Pancreas (tissue), 10 donors: ENCODE results near the gene SLC30A1. TPM values are rescaled to one million over a fixed set of nuclear protein-coding genes. Genes with fewer than 3 reads are reported as not detected.

Source experiments
- ATAC-seq, 4 donors: fragments of 200-7000 bp; cut with Tn5 transposase; one replicate each; pipeline versions ENCODE4 v1.8.0 to v1.9.1; 2020; ENCODE audit warnings: mild to moderate bottlenecking in 4 of 4, moderate library complexity in 4 of 4
- DNase-seq, 6 donors: peaks; one replicate each; pipeline ENCODE4 v3.0.0-alpha.2; 2020
- FAIRE-seq: peaks from 2 replicates; lab custom pipeline; 2012; peaks lifted over from hg19 to GRCh38; lab: Jason Lieb, UNC
- H3K27ac ChIP-seq, 4 donors: fragments of 200-600 bp; sonication (generic); 1 replicate in 3 of 4; 2 replicates in 1 of 4; pipeline versions ENCODE4 v1.5.0 to v1.8.0; 2020
- H3K27me3 ChIP-seq, 4 donors: fragments of 200-600 bp; one replicate each; pipeline ENCODE4 v1.8.0; 2021
- H3K36me3 ChIP-seq, 3 donors: fragments of 200-600 bp; sonication (generic) in 1 of 3; one replicate each; pipeline versions ENCODE4 v1.5.0 to v1.8.0; 2020 to 2021
- H3K4me1 ChIP-seq, 3 donors: fragments of 200-600 bp; one replicate each; pipeline ENCODE4 v1.8.0; 2021
- H3K4me3 ChIP-seq, 4 donors: fragments of 200-600 bp; sonication (generic) in 2 of 4; one replicate each; pipeline versions ENCODE4 v1.5.0 to v1.8.0; 2020 to 2021
- H3K9me3 ChIP-seq, 4 donors: fragments of 200-600 bp; one replicate each; pipeline ENCODE4 v1.8.0; 2021
- WGBS, 2 donors: extraction: QIAGEN DNeasy Blood & Tissue Kit; methylation state at CpG; one replicate each; pipeline ENCODE4 v1.1.7; 2013; 5-methylcytosine and 5-hydroxymethylcytosine counted together
- intact Hi-C, 3 donors: fragments of 100-400 bp; cut with DNase I; formaldehyde crosslinking; loops; one replicate each; pipeline versions ENCODE4 v1.11.1 to v1.14.2; 2022
- polyA plus RNA-seq, 2 donors: library from polyadenylated mRNA; stranded (reverse); fragments of 200-250 nt; gene quantifications; one replicate each; pipeline ENCODE4 v1.2.3, GENCODE V29; 2013
- total RNA-seq, 6 donors: library from RNA; stranded (reverse); fragmentation: NEBNext Ultra II Directional in 4 of 6; extraction: Animal tissue kit (Norgen Biotek cat#: 25700) in 4 of 6; gene quantifications; one replicate each; pipeline versions ENCODE4 v1.2.1 to v1.2.4, GENCODE V29; 2021 to 2023
- TF ChIP-seq, protein P1 (sequence below), 4 donors: fragments of 200-600 bp; sonication (generic) in 3 of 4; IDR thresholded peaks; one replicate each; pipeline versions ENCODE4 v1.5.0 to v1.8.0; 2021; ENCODE audit warnings: antibody characterized with exemption in 4 of 4
- donor health status: healthy with polysubstance abuse.
- donor health status: DM: no; HTN: no; CAD: no; lungs with moderate emphysema.
- donor health status: DM: no; HTN: no; CAD: no.
- donor health status: control.
- donor health status: control.
- donor health status: Bipolar disorder and iron deficiency.
- donor health status: DM: yes; HTN: yes; CAD: no.
- donor health status: DM: no; HTN: no; CAD: no.
- donor health status: DM: no; HTN: no; CAD: no.
- donor health status: DM: yes; HTN: yes; CAD: no.

SLC30A1 gene
- total and polyA plus RNA-seq, 8 donors: 1.5 to 19.5 (median 8.0) TPM

DNA sequence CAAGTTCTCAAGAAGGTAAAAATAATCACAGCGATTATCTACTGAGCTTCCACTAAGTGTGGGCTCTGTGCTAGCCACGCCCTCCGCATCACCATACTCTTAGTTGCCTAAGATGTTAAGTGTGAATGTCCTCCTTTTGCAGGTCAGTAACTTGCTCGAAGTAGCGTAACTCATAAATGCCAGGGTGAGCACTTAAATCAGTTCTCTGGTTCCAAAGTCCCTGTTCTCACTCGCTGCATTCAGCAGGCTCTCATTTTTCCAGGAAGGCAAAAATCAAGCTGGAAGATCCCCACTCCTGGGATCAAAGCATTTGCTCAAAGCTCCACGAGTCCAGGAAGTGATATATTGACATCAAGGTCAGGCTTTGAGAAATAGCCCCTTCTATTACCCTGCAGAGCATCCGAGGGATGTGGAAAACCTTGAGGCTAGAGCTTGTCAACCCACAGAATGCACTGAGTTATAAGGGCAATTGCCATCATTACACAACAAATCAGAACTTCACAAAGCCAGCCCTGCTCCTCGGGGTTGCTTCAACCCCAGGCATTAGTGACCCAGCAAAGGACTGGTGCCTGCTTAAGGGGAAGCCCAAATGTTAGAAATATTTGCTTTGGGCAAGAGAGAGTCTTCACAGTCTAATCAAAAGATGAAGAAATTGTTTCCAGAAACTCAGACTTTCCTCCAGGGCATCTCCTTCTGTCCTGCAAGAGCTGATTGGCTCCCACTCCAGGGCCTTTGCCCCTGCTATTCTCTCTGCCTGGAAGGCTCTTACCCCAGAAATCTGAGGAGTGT lies 19.5 kb downstream of the SLC30A1 start:
- Histone ChIP-seq H3K27me3 (no peaks in the 10 kb centered on the region), H3K36me3 (no peaks in the 10 kb centered on the region), H3K27ac (no peak overlapping the region), H3K4me3 (no peak overlapping the region), H3K4me1 (no peaks in the 10 kb centered on the region), H3K9me3 (no peaks in the 10 kb centered on the region)
- ATAC-seq (no peak), FAIRE-seq (no peak), DNase-seq (no peak)
- intact Hi-C loops: no loop called here
- WGBS, 2 donors: 58 to 61% methylated on average over 9 of the region's 9 CpGs
- TF ChIP-seq, protein P1, sequence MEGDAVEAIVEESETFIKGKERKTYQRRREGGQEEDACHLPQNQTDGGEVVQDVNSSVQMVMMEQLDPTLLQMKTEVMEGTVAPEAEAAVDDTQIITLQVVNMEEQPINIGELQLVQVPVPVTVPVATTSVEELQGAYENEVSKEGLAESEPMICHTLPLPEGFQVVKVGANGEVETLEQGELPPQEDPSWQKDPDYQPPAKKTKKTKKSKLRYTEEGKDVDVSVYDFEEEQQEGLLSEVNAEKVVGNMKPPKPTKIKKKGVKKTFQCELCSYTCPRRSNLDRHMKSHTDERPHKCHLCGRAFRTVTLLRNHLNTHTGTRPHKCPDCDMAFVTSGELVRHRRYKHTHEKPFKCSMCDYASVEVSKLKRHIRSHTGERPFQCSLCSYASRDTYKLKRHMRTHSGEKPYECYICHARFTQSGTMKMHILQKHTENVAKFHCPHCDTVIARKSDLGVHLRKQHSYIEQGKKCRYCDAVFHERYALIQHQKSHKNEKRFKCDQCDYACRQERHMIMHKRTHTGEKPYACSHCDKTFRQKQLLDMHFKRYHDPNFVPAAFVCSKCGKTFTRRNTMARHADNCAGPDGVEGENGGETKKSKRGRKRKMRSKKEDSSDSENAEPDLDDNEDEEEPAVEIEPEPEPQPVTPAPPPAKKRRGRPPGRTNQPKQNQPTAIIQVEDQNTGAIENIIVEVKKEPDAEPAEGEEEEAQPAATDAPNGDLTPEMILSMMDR (IDR thresholded peaks at IDR 0.05): no peak

- TF ChIP-seq, protein P1 (IDR thresholded peaks at IDR 0.05): no peak
- H3K27me3 ChIP-seq: no peaks in the 10 kb centered on the region
- no peak overlapping the region for H3K27ac ChIP-seq
- no peak for DNase-seq
- H3K9me3 ChIP-seq: no peaks in the 10 kb centered on the region
- intact Hi-C loops: no loop called here
- H3K4me3 ChIP-seq: no peak overlapping the region
- H3K4me1 ChIP-seq: no peaks in the 10 kb centered on the region
- 81 to 83% methylated on average over 8 of the region's 8 CpGs for WGBS, 2 donors
- H3K36me3 ChIP-seq: no peaks in the 10 kb centered on the region
- no peak for ATAC-seq
- no peak for FAIRE-seq
These were observed 20.9 kb downstream of the SLC30A1 start for GRCh38 chr1:211557894-211558625.

- Histone ChIP-seq H3K36me3 (no peaks in the 10 kb centered on the region), H3K27ac (no peak overlapping the region), H3K4me3 (no peak overlapping the region), H3K27me3 (no peaks in the 10 kb centered on the region), H3K9me3 (no peaks in the 10 kb centered on the region), H3K4me1 (no peaks in the 10 kb centered on the region)
- ATAC-seq (no peak), DNase-seq (no peak), FAIRE-seq (no peak)
- intact Hi-C loops: no loop called here
- WGBS, 2 donors: 48 to 86% methylated on average over 2 of the region's 2 CpGs
- TF ChIP-seq, protein P1 (IDR thresholded peaks at IDR 0.05): no peak
These were observed 25.4 kb downstream of the SLC30A1 start for GRCh38 chr1:211553549-211553948.

- H3K36me3 ChIP-seq: no peaks in the 10 kb centered on the region
- intact Hi-C loops: no loop called here
- H3K4me3 ChIP-seq: no peak overlapping the region
- no peak for FAIRE-seq
- TF ChIP-seq, protein P1 (IDR thresholded peaks at IDR 0.05): no peak
- no peaks in the 10 kb centered on the region for H3K9me3 ChIP-seq
- no peak overlapping the region for H3K27ac ChIP-seq
- no peak for ATAC-seq
- no peaks in the 10 kb centered on the region for H3K4me1 ChIP-seq
- no peaks in the 10 kb centered on the region for H3K27me3 ChIP-seq
- 72 to 77% methylated on average over 12 of the region's 12 CpGs for WGBS, 2 donors
- no peak for DNase-seq
These were observed 27.1 kb downstream of the SLC30A1 start for GRCh38 chr1:211551638-211552460.
